Central memory CD8-positive, alpha-beta T cell (primary cell): ENCODE data around the gene EDNRB.

ENCODE experiments used
- ATAC-seq: fragments of 150-1000 bp; cut with Tn5 transposase; replicated peaks from 2 replicates; pipeline ENCODE4 v1.10.0; 2022; ENCODE audit warnings: mild to moderate bottlenecking, moderate FRiP score, moderate number of reproducible peaks; ENCODE audit not compliant: poor library complexity, severe bottlenecking; ENCODE audit errors: extremely low read depth
- DNase-seq, 2 donors: peaks; one replicate each; pipeline ENCODE4 v3.0.0; 2021; ENCODE audit warnings: low spot score in 2 of 2
- H3K27ac Mint-ChIP-seq: one replicate; pipeline ENCODE4 v1.8.0; 2022; ENCODE audit warnings: low read depth, mild to moderate bottlenecking, moderate library complexity, mixed read lengths
- H3K27me3 Mint-ChIP-seq: one replicate; pipeline ENCODE4 v1.8.0; 2022; ENCODE audit warnings: mixed read lengths
- H3K36me3 Mint-ChIP-seq: one replicate; pipeline ENCODE4 v1.8.0; 2022; ENCODE audit warnings: mild to moderate bottlenecking, moderate library complexity, mixed read lengths; ENCODE audit not compliant: insufficient read depth
- H3K4me1 Mint-ChIP-seq: one replicate; pipeline ENCODE4 v1.8.0; 2022; ENCODE audit warnings: mixed read lengths
- H3K4me3 Mint-ChIP-seq: one replicate; pipeline ENCODE4 v1.8.0; 2022; ENCODE audit warnings: mild to moderate bottlenecking, moderate library complexity, mixed read lengths
- H3K9me3 Mint-ChIP-seq: one replicate; pipeline ENCODE4 v1.8.0; 2022; ENCODE audit warnings: mixed read lengths

Gene EDNRB

GRCh38 chr13:77913003-77913402 is 5.6 kb downstream of the EDNRB start:
- Mint-ChIP-seq H3K27ac (no peak overlapping the region), H3K4me1 (no peaks in the 10 kb centered on the region), H3K4me3 (no peak overlapping the region), H3K27me3 (peaks cover 9% of the 10 kb centered on the region), H3K36me3 (no peaks in the 10 kb centered on the region), H3K9me3 (no peaks in the 10 kb centered on the region)
- DNase-seq (no peak), ATAC-seq (no peak)

GRCh38 chr13:77911751-77912150 is 6.9 kb downstream of the EDNRB start:
- no peaks in the 10 kb centered on the region for H3K4me1 Mint-ChIP-seq
- DNase-seq (no peak), ATAC-seq (no peak)
- H3K4me3 Mint-ChIP-seq = no peak overlapping the region
- H3K9me3 Mint-ChIP-seq = no peaks in the 10 kb centered on the region
- H3K27me3 Mint-ChIP-seq = peaks cover 9% of the 10 kb centered on the region
- H3K36me3 Mint-ChIP-seq = no peaks in the 10 kb centered on the region
- no peak overlapping the region for H3K27ac Mint-ChIP-seq

GRCh38 chr13:77909827-77910226 is 8.8 kb downstream of the EDNRB start:
- Mint-ChIP-seq H3K9me3 (no peaks in the 10 kb centered on the region), H3K27ac (no peak overlapping the region), H3K27me3 (peaks cover 9% of the 10 kb centered on the region), H3K36me3 (no peaks in the 10 kb centered on the region), H3K4me1 (no peaks in the 10 kb centered on the region), H3K4me3 (no peak overlapping the region)
- DNase-seq (no peak), ATAC-seq (no peak)

- Mint-ChIP-seq H3K4me3 (no peak overlapping the region), H3K27me3 (peaks cover 4% of the 10 kb centered on the region), H3K36me3 (no peaks in the 10 kb centered on the region), H3K9me3 (peaks cover 5% of the 10 kb centered on the region), H3K27ac (no peak overlapping the region), H3K4me1 (no peaks in the 10 kb centered on the region)
- DNase-seq (no peak), ATAC-seq (no peak)
These were observed 10.1 kb downstream of the EDNRB start for GRCh38 chr13:77908531-77908930.

GRCh38 chr13:77907666-77908341 is 10.8 kb downstream of the EDNRB start:
- H3K4me3 Mint-ChIP-seq = no peak overlapping the region
- ATAC-seq (no peak), DNase-seq (no peak)

GRCh38 chr13:77904031-77904430 is 14.6 kb downstream of the EDNRB start:
- H3K9me3 Mint-ChIP-seq = peaks cover 13% of the 10 kb centered on the region
- no peaks in the 10 kb centered on the region for H3K36me3 Mint-ChIP-seq
- no peak for ATAC-seq
- DNase-seq = no peak
- H3K4me1 Mint-ChIP-seq = no peaks in the 10 kb centered on the region
- no peak overlapping the region for H3K27ac Mint-ChIP-seq
- H3K27me3 Mint-ChIP-seq = peaks cover 10% of the 10 kb centered on the region
- H3K4me3 Mint-ChIP-seq = no peak overlapping the region

More at GRCh38 chr13:77907666-77908341, 10.8 kb downstream of the EDNRB start:
- Mint-ChIP-seq H3K36me3 (no peaks in the 10 kb centered on the region), H3K9me3 (peaks cover 7% of the 10 kb centered on the region), H3K27ac (no peak overlapping the region), H3K4me1 (no peaks in the 10 kb centered on the region), H3K27me3 (no peaks in the 10 kb centered on the region)

- H3K9me3 Mint-ChIP-seq = peaks cover 13% of the 10 kb centered on the region
- no peak overlapping the region for H3K27ac Mint-ChIP-seq
- no peaks in the 10 kb centered on the region for H3K4me1 Mint-ChIP-seq
- DNase-seq (no peak), ATAC-seq (no peak)
- H3K36me3 Mint-ChIP-seq = no peaks in the 10 kb centered on the region
- peaks cover 10% of the 10 kb centered on the region for H3K27me3 Mint-ChIP-seq
- H3K4me3 Mint-ChIP-seq = no peak overlapping the region
These were observed 15.2 kb downstream of the EDNRB start for GRCh38 chr13:77903435-77903834.

- Mint-ChIP-seq H3K27me3 (peaks cover 10% of the 10 kb centered on the region), H3K36me3 (no peaks in the 10 kb centered on the region), H3K4me1 (no peaks in the 10 kb centered on the region), H3K9me3 (peaks cover 13% of the 10 kb centered on the region), H3K4me3 (no peak overlapping the region), H3K27ac (no peak overlapping the region)
- no peak for ATAC-seq
- DNase-seq = no peak
These were observed 16.2 kb downstream of the EDNRB start for GRCh38 chr13:77902319-77902963.

- Mint-ChIP-seq H3K36me3 (no peaks in the 10 kb centered on the region), H3K9me3 (peaks cover 11% of the 10 kb centered on the region), H3K4me3 (no peak overlapping the region), H3K4me1 (no peaks in the 10 kb centered on the region), H3K27ac (no peak overlapping the region), H3K27me3 (peaks cover 19% of the 10 kb centered on the region)
- no peak for ATAC-seq
- no peak for DNase-seq
These were observed 20.5 kb downstream of the EDNRB start for GRCh38 chr13:77898097-77898496.

GRCh38 chr13:77896977-77897376 is 21.7 kb downstream of the EDNRB start:
- peaks cover 25% of the 10 kb centered on the region for H3K27me3 Mint-ChIP-seq

GRCh38 chr13:77896536-77896935 is 22.1 kb downstream of the EDNRB start:
- H3K27ac Mint-ChIP-seq = no peak overlapping the region
- no peaks in the 10 kb centered on the region for H3K4me1 Mint-ChIP-seq
- H3K9me3 Mint-ChIP-seq = peaks cover 4% of the 10 kb centered on the region
- peaks cover 27% of the 10 kb centered on the region for H3K27me3 Mint-ChIP-seq
- H3K36me3 Mint-ChIP-seq = no peaks in the 10 kb centered on the region
- ATAC-seq = no peak
- no peak for DNase-seq
- H3K4me3 Mint-ChIP-seq = no peak overlapping the region

More at GRCh38 chr13:77896977-77897376, 21.7 kb downstream of the EDNRB start:
- ATAC-seq = no peak
- H3K36me3 Mint-ChIP-seq = no peaks in the 10 kb centered on the region
- DNase-seq = no peak
- no peak overlapping the region for H3K4me3 Mint-ChIP-seq
- no peak overlapping the region for H3K27ac Mint-ChIP-seq
- no peaks in the 10 kb centered on the region for H3K4me1 Mint-ChIP-seq
- peaks cover 4% of the 10 kb centered on the region for H3K9me3 Mint-ChIP-seq

GRCh38 chr13:77894743-77895142 is 23.9 kb downstream of the EDNRB start:
- Mint-ChIP-seq H3K27ac (no peak overlapping the region), H3K36me3 (no peaks in the 10 kb centered on the region), H3K27me3 (peaks cover 26% of the 10 kb centered on the region), H3K4me3 (no peak overlapping the region), H3K9me3 (peaks cover 4% of the 10 kb centered on the region), H3K4me1 (no peaks in the 10 kb centered on the region)
- DNase-seq = no peak
- no peak for ATAC-seq

GRCh38 chr13:77893066-77893465 is 25.6 kb downstream of the EDNRB start:
- Mint-ChIP-seq H3K4me1 (no peaks in the 10 kb centered on the region), H3K9me3 (peaks cover 4% of the 10 kb centered on the region), H3K4me3 (no peak overlapping the region), H3K27ac (no peak overlapping the region), H3K27me3 (peaks cover 24% of the 10 kb centered on the region), H3K36me3 (no peaks in the 10 kb centered on the region)
- ATAC-seq (no peak), DNase-seq (no peak)
